SK-N-SH (cell line): ENCODE measurements around the gene GAN.

Experiments
- CTCF ChIP-seq: fragments of 200-600 bp; sonication (generic); IDR thresholded peaks from 2 replicates; pipeline ENCODE4 v1.6.1; 2017; ENCODE audit warnings: antibody characterized with exemption, mild to moderate bottlenecking, moderate library complexity
- EP300 ChIP-seq, 2 experiments: IDR thresholded peaks; 2 replicates each; pipeline versions ENCODE4 v1.4.0 to v1.6.1; 2012; ENCODE audit warnings: borderline replicate concordance in 1 of 2, low read depth in 1 of 2, low read length in 1 of 2
- GATA2 ChIP-seq: sonication (generic); formaldehyde crosslinking; IDR thresholded peaks from 2 replicates; pipeline ENCODE4 v1.5.0; 2020; ENCODE audit warnings: mild to moderate bottlenecking, missing genetic modification reagents
- MAX ChIP-seq: IDR thresholded peaks from 2 replicates; pipeline ENCODE4 v1.4.0; 2012; ENCODE audit warnings: low read depth
- NFIC ChIP-seq: IDR thresholded peaks from 2 replicates; pipeline ENCODE4 v1.4.0; 2012; ENCODE audit warnings: borderline replicate concordance
- RAD21 ChIP-seq: IDR thresholded peaks from 2 replicates; pipeline ENCODE4 v1.6.1; 2012; ENCODE audit warnings: mild to moderate bottlenecking, low read length
- REST ChIP-seq: IDR thresholded peaks from 2 replicates; pipeline ENCODE4 v1.6.1; 2012; ENCODE audit warnings: mild to moderate bottlenecking, low read depth, low read length, moderate library complexity
- RXRA ChIP-seq: IDR thresholded peaks from 2 replicates; pipeline ENCODE4 v1.4.0; 2012; ENCODE audit warnings: low read depth, mild to moderate bottlenecking, borderline replicate concordance
- TAF1 ChIP-seq: IDR thresholded peaks from 2 replicates; pipeline ENCODE4 v1.6.1; 2012; ENCODE audit warnings: low read depth, mild to moderate bottlenecking, low read length, moderate library complexity, borderline replicate concordance
- TCF12 ChIP-seq: IDR thresholded peaks from 2 replicates; pipeline ENCODE4 v1.4.0; 2012
- TEAD4 ChIP-seq: IDR thresholded peaks from 2 replicates; pipeline ENCODE4 v1.4.0; 2012; ENCODE audit warnings: mild to moderate bottlenecking, borderline replicate concordance; ENCODE audit not compliant: insufficient read depth
- USF1 ChIP-seq: IDR thresholded peaks from 2 replicates; pipeline ENCODE4 v1.4.0; 2012; ENCODE audit warnings: low read depth, borderline replicate concordance

- no peak for TF ChIP-seq CTCF
- TF ChIP-seq EP300 (IDR thresholded peaks at IDR 0.05; ENCODE audit: borderline replicate concordance in 1 of 2, low read depth in 1 of 2, low read length in 1 of 2), result no peak
- no peak for TF ChIP-seq REST
- no peak for TF ChIP-seq TAF1
- TF ChIP-seq RAD21, result no peak
- no peak for TF ChIP-seq MAX
- no peak for TF ChIP-seq TEAD4
- no peak for TF ChIP-seq NFIC
- no peak for TF ChIP-seq USF1
- TF ChIP-seq TCF12, result no peak
- TF ChIP-seq GATA2 (CRISPR knock-in tag), result no peak
- TF ChIP-seq RXRA, result no peak
These were observed 18.1 kb upstream of the GAN start for GRCh38 chr16:81296631-81297030.
